GM21447 (cell line): ENCODE data around the gene TMUB1.

Experiments
- ATAC-seq: cut with Tn5 transposase; IDR thresholded peaks from one replicate; pipeline ENCODE4 v1.9.1; 2021; ENCODE audit not compliant: unreplicated experiment

Gene TMUB1

GRCh38 chr7:151035026-151035717 is 48.1 kb downstream of the TMUB1 start:
- no peak for ATAC-seq

DNA sequence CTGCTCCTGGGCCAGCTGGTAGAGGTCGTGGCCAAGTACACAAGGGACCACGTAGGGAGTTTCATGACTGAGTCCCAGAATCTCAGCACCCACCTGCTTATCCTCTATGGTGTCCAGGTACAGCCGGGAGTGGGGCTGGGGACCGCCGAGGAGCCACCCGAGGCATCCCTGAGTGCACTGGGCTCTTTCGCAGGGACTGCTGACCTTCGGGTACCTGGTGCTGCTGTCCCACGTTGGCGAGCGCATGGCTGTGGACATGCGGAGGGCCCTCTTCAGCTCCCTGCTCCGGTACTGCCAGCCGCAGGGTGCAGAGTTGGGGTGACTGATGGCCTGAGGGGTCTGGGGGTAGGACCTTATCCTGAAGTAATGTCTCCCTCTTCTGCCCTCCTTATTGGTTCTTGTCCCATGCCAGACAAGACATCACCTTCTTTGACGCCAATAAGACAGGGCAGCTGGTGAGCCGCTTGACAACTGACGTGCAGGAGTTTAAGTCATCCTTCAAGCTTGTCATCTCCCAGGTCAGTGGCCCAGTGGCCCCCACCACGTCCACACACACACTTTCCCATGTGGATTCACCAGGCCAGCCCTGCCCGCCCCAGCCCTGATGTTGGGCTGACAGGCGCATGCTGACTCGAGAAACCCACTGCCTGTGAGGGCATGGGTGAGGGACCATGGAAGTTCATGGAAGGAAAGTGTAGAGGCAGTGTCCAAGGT is 48.8 kb downstream of the TMUB1 start:
- ATAC-seq = no peak

DNA sequence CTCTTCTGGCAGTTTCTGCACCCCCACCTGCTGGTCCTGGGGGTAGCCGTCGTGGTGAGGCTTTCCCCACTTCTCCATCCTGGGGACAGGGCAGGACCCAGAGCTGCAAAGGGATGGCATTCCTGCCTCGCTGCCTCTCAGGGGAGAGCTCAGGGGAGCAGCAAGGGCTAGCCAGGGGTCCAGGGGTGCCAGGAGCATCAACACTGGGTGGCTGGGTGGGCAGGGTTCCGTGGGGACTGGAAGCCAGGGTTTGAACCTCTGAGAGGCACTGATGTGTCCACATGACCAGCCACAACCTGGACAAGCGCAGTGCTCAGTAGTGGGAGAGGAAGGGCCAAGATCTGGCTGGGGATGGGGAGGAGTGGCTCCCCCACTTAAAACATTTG is 49.4 kb downstream of the TMUB1 start:
- no peak for ATAC-seq

DNA sequence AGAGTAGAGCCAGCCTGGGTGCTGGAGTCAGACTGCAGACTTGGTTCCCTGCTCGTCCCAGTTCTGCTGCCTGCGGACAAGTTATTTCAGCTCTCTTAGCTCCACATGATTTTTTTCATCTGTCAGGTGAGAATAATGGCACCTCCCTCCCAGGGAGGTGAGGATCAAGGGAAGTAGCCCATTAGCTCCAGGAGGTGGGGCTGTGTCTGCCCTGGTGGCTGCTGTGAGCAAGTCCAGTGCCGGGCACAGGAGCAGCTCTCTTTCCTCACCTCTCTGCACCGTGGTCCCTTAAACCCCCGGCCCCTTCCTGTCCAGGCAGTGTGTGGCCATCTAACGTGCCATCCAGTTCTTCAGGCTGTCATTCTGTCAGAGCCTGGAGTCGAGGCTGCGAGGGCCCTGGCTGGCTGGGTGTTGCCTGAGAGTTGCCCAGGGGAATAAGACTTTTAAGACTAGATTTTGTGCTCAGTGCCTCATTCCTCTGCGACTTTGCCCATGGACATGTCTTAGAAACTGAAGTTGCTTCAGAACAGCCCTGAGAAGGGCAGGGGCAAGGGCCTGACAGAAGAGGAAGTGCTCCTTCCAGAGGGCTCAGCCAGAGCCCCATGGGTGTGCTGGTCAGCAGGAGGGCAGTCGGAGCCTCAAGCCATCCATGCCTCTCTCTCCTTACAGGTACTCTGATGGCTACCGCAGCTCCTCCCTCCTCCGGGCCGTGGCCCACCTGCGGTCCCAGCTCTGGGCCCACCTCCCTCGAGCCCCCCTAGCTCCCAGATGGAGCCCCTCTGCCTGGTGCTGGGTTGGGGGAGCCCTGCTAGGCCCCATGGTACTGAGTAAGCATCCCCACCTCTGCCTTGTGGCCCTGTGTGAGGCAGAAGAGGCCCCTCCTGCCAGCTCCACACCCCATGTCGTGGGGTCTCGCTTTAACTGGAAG is 50.1 kb downstream of the TMUB1 start:
- no peak for ATAC-seq
